GM18526 (cell line): ENCODE measurements around the gene SMCO3.

Source experiments
- POLR2A ChIP-seq: IDR thresholded peaks from 3 replicates; pipeline ENCODE4 v1.6.1; 2011; ENCODE audit not compliant: insufficient read length; ENCODE audit errors: extremely low read depth

The SMCO3 gene

DNA sequence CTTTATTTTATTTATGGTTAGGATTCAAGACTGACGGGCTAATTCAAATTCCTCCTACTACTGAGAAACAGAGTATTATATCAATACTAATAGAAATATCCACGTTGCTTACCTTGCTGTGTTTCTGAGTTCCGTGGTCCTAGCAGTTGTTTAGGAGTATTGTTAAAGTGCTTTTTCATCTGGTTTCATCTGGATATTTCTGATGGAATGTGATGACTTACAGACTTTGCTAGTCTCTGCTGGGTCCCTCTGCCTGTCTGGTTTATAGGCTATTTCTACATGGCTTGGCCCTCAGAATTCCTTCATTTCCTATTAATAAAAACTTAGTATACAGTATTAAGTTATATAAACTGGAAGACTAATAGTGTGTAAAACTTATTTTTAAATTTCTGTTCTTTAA, at the start of gene SMCO3:
TSS of gene SMCO3 (minus strand) at position 169 of the 400 bp plus-strand sequence. CDS start 7,502 bp downstream, outside the sequence.
- no peak for TF ChIP-seq POLR2A

DNA sequence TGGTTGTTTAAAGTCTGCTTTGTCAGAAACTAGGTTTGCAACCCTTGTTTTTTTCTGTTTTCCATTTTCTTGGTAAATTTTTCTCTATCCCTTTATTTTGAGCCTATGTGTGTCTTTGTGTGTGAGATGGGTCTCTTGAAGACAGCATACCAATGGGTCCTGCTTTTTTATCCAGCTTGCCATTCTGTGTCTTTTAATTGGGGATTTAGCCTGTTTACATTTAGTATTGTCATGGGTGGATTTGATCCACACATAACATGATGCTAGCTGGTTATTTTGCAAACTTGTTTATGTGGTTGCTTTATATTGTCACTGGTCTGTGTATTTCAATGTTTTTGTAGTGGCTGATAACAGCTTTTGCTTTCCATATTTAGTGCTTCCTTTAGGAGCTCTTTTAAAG, 46.5 kb upstream of the SMCO3 start:
- TF ChIP-seq POLR2A: no peak

DNA sequence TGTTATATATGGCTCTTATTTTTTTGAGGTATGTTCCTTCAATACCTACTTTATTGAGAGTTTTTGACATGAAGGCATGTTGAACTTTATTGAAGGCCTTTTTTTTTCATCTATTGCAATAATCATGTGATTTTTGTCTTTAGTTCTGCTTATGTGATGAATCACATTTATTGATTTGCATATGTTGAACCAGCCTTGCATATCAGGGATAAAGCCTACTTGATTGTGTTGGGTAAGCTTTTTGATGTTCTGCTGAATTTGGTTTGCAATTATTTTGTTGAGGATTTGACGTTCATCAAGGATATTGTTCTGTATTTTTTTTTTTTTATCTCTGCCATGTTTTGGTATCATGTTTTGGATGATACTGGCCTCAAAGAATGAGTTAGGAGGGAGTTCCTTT, 44.5 kb upstream of the SMCO3 start:
- TF ChIP-seq POLR2A: no peak

DNA sequence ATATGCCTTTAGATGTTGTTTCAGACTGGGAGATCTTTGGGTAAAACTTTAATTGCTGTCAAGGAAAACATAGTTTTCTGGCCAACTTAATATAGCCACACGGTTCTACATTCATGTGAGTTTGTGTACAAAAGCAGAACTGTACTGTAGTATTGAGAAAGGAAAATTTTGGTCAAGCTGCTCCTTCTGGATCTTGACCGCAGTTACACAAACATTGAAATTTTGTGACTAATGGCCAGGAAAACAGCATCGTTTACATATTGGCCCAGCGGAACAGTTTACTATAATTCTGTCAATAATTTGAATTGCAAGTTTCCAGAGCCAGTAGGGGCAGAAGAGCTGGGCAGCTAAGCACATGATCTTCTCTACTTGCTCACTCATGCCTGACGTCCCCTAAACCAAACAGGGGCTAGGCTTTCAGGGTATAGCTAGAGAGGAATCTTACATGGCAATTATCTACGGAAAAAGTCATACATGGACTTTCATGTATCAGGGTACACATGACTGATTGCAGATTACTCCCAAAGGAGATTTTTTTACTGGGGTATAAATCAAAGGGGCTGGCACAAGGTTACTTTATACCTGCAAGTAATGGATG, 40.7 kb upstream of the SMCO3 start:
- no peak for TF ChIP-seq POLR2A

DNA sequence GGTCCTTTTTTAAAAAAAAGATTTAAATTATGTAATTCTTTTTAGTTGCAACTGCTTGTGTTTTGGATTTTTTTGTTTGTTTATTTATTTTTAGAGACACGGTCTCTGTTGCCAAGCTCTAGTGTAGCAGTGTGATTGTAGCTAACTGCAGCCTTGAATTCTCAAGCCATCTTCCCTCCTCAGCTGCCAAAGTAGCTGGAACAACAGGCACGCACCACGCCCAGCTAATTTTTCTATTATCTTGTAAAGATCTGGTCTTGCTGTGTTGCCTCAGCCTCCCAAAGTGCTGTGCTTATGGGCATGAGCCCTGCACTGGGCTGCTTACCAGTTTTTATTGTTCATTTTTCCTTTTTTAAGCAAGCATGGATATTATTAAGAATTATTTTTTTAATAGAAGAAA, 40.0 kb upstream of the SMCO3 start:
- no peak for TF ChIP-seq POLR2A

DNA sequence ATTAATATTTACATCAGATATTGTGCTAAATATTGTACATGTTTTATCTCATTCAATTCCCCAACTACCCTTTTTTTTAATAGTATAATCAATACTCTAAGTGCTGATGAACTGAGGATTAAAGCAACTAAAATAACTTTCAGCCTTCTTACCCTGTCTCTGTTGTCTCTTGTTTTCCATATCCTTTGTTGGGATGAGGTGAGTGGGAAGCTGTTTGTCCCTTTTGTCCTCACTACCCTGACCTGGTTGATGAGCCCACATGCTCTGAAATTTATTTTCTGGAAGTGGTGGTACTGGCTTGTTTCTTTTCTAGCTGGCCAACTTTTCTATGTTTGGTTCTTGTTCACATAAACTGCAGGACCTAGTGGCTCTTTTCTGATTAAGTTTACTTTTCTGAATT, 38.9 kb upstream of the SMCO3 start:
- no peak for TF ChIP-seq POLR2A

DNA sequence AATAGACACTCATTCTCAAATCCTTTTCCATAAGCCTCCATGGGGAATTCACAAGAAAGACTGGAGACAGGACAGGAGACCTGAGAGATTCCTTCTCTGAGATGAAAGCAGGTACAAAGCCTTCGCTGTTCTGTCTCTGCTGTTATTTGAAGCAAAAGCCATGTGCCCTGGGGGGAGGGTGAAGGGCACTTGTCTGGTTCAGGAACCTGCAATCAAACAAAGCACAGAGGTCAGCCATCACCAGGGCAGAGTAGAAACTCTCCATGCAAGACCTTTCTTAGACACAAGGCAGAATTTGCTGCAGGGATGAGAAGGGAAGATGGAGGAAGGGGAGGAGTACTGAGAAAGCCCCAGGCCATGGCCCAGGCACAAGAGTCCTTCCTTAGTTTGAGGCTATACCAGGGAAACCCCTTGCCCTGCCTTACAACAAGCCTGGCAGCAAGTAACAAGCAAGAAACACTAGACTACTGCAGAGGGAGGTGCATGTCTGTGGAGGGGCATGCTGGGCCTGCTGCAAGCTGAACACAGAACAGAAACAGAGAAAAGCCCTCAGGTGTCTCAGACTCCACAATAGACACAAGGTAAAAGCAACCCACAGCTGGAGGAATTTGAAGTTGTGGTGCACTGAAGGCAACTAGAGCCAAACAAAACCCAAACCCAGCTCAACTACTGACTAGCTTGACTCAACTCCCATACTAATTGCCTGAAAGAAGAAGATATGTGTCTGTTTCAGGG, 37.1 kb upstream of the SMCO3 start:
- no peak for TF ChIP-seq POLR2A

DNA sequence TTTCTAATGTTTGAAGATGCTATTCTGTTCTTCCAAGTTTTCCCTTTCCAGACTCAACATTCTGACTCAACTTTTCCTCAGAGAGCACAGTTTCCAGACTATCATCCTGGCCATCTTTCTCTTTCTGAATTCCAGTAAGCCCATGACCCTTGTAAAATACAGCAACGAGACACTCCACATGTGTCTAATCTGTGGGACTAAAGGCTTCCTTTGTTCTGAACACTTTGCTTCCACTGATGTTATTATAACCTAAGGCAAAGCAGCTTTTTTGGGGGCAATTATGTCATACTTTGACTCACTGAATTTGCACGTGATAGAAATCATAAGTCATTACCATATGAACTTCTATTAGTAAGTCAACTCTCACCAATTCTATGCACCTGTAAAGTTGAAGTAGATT, 35.7 kb upstream of the SMCO3 start:
- no peak for TF ChIP-seq POLR2A

DNA sequence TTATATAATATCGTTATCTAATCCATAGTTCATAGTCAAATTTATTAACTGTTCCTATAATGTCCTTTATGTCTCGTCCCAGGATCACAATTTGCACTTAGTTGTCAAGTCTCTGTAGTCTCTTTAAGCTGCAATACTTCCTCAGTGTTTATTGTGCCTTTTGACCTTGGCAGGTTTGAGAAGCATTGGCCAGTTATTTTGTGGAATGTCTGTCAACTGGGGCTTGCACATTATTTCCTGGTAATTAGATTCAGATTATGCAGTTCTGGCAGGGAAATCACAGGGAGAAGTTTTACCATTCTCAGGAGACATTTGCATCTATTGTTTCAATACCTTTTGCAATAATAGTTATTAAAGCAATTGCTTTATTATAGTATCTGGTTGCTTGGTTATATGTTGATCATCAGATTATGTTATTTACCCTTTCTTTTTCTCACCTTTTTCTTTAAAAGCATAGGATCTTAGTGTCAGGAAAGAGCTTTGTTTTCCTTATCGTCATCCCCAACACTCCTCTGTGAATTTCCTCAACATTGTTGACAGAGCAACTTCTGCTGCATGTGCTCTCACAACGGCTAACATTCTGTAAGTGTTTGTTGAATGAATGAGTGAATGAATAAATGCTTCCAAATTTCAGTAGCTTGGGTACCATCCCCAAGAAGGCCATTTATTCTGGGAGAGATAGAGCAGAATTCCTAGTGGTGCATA, 33.0 kb upstream of the SMCO3 start:
- no peak for TF ChIP-seq POLR2A

DNA sequence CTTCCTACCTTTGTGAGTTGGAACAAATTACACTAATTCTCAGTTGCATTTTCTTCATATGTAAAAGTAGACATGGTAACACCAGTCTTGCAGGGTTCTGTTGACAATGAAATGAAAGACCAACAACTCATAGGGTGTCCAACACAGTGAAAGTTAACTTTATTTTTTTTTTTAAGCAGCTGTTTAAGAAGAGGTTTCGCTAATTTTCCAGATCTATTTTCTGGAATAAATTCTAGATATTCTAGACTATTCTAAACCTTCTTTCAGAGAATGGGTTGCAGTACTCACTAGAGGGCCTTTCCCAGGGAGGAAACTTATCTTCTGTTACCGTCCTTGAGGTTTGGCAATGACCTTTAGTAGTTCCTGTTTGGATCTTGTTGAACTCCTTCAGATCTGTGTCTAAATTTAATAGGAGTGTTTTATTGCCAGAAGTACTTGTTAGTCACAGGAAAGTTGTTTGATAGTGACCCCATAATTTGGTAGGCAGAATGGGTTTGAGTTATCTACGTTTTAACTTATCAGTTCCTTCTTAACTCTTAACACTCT, 32.1 kb upstream of the SMCO3 start:
- no peak for TF ChIP-seq POLR2A

DNA sequence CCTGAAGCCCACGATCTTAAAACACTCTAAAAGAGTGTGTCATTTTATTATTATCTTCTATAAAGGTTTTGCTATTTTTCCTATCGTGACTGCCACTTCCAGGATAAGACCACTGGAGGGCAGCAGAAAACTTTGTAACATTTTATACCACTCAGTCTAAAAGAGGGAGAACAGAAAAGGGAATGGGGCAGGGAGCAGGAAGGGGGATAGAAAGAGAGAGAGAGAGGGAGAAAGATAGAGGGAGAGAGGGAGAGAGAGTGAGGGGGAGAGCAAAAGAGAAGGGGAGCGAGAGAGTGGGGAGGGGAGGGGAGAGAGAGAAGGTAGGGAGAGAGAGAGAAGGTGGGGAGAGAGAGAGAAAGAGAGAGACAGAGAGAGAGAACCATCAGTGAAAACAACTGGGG, 31.4 kb upstream of the SMCO3 start:
- TF ChIP-seq POLR2A: no peak

DNA sequence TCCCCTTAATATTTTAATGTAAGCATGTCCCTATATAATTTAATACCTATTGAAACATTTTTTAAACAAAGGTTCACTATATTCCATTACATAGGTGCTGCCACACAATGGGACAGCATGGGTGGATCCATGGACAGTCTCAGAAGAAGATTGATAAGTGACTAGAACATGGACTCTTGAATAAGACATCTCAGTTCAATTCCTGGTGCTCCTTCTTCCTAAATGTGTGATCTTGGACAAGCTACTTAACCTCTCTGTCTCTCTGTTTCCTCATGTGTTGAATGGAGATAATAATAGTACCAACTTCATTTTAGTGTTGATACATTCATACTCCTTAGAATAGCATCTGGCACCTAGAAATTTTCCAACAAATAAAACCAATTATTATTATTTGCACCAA, 30.4 kb upstream of the SMCO3 start:
- TF ChIP-seq POLR2A: no peak

DNA sequence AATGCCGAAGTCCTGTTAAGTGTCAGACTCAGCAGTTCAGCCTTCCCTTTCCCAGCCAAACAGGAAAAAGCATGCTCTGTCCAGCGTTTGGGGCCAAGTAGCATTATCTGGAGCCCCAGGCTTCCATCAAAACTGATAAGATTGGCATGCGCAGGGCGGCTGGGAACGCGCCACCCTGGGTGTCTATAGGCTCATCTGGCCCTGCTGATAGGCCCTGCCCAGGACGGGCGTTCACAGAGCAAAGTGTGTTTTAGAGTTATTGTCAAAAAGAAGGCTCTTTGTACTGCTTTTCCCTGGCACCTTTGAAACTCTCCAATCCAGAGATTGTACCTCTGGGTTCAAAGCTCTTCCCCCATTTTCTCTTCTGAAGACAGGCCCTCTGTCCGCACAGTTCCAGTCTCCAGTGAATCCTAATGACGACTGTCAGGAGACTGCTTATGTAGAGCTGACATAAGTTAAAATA, 29.5 kb upstream of the SMCO3 start, which contains the start of gene ART4:
TSS of gene ART4 (minus strand) at position 102 of the 463 bp plus-strand sequence. CDS start 413 bp downstream, outside the sequence.
- no peak for TF ChIP-seq POLR2A

DNA sequence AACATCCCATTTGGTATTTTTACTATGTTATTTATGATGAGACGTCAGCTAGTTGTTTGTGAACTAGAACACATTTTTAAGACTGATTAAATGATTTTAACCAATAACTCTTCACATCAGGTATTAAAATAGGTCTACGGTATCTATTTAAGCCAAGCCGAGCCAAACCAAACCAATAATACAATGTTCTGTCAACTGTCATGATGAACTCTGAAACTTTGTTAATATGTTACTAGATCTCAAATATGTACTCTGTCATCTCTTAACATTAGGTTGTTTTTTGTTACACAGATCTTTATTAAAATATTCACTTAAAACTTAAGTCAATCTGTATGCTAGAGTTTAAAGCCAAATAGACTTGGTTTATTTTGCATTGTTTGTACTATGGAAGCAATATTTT, 28.3 kb upstream of the SMCO3 start:
- TF ChIP-seq POLR2A: no peak

DNA sequence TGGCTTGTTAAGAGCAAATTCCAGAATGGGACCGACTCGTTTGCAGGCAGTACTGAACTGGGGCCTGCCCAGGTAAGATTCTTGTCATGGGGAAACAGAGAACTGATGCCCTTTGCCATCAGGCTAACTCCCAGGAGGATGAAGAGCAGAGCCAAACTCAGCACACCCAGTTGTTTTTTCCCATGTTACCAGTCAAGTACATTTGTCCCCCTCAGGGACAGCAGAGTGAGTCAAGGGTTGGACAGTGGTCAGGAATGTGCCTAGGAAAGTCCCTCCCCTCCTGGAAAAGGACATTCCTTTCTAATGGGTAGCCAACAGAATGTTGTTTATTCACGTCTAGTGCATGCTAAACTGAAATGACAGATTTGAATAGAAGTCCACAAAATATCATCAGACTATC, 27.8 kb upstream of the SMCO3 start:
- no peak for TF ChIP-seq POLR2A

DNA sequence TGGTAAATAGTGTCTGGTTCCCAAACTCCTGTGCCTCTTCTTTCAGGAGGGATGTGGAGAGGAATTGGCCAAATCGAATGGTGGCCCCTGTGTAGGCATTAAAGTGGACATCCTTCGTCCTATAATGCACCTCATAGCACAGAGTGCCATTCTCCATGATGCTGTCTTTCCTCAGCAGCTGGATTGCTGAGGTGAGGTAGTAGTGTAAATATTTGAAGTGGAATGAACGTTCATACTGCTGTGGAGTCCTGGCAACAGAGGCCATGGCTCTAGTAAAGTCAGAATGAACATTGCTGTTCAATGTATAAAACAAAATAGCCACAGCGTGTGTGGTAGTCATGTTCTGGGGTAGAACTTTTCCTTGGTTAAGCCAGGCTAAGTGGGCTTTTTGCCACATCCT, 26.6 kb upstream of the SMCO3 start:
- no peak for TF ChIP-seq POLR2A

DNA sequence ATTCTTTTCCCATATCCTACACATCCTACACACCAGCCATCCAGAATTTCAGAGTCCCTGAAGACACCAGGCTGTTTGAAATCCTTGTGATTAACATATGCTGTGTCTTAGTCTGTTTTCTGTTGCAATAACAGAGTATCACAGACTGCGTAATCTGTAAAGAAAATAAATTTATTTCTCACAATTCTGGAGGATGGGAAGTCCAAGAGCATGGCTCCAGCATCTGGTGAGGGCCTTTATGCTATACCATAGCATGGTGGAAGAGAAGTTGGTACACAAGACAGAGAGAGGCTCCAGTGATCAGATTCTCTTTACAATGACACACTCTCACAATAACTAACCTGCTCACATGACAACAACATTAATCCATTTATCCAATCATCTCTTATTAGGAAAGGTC, 25.3 kb upstream of the SMCO3 start:
- no peak for TF ChIP-seq POLR2A
